Ovary (tissue), 3 donors: ENCODE data around the gene C8B.

Experiments used
- POLR2A ChIP-seq: fragments of 450-650 bp; IDR thresholded peaks from one replicate; pipeline ENCODE4 v1.6.1; 2017; ENCODE audit warnings: antibody characterized with exemption, mild to moderate bottlenecking, moderate library complexity
- TF ChIP-seq, protein P1 (sequence below), 3 donors: fragments of 450-650 bp in 2 of 3; fragments of 200-600 bp in 1 of 3; IDR thresholded peaks; one replicate each; pipeline versions ENCODE4 v1.5.1 to v1.8.0; 2016 to 2022; ENCODE audit warnings: antibody characterized with exemption in 3 of 3, mild to moderate bottlenecking in 1 of 3
- donor health status: DM: no; HTN: no; CAD: no.

DNA sequence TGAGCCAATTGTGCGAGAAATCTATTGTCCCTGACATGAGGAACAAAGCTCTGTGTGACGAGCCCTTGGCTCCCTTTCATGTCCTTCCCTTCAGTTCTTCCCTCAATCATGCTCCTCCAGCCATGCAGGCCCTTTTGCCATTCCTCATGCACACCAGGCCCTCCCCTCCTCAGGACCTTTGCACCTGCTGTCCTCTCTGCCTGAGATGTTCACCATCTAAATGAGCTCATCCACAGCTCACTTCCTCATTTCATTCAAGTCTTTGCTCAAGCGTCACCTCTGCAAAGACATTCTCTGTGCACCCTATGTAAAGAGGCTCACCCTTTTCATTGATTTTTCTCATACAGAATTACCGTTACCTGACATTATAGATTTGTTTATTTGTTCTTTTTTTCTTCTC lies 43.7 kb downstream of the C8B start:
- no peak for TF ChIP-seq POLR2A
- TF ChIP-seq, protein P1, sequence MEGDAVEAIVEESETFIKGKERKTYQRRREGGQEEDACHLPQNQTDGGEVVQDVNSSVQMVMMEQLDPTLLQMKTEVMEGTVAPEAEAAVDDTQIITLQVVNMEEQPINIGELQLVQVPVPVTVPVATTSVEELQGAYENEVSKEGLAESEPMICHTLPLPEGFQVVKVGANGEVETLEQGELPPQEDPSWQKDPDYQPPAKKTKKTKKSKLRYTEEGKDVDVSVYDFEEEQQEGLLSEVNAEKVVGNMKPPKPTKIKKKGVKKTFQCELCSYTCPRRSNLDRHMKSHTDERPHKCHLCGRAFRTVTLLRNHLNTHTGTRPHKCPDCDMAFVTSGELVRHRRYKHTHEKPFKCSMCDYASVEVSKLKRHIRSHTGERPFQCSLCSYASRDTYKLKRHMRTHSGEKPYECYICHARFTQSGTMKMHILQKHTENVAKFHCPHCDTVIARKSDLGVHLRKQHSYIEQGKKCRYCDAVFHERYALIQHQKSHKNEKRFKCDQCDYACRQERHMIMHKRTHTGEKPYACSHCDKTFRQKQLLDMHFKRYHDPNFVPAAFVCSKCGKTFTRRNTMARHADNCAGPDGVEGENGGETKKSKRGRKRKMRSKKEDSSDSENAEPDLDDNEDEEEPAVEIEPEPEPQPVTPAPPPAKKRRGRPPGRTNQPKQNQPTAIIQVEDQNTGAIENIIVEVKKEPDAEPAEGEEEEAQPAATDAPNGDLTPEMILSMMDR (IDR thresholded peaks at IDR 0.05): no peak
